H1 (cell line): ENCODE data around the gene INSYN2A. TPM values are rescaled to one million over a fixed set of nuclear protein-coding genes. Genes with fewer than 3 reads are reported as not detected.

Source experiments
- CBX8 ChIP-seq: fragments of 300-800, 300-1000 bp; sonication (generic); IDR thresholded peaks from 2 replicates; pipeline ENCODE4 v1.7.1; 2016; ENCODE audit warnings: low read depth, low read length, borderline replicate concordance
- RAD21 ChIP-seq, 2 experiments: IDR thresholded peaks in 1 of 2; conservative IDR thresholded peaks in 1 of 2; 2 replicates each; pipeline ENCODE4 v1.6.1; 2011; ENCODE audit warnings: low read depth in 2 of 2, low read length in 2 of 2, improper control_type of control experiment in 1 of 2, inconsistent platforms in 1 of 2, mild to moderate bottlenecking in 1 of 2, moderate library complexity in 1 of 2
- TAF7 ChIP-seq: optimal IDR thresholded peaks from 2 replicates; pipeline ENCODE3; 2011; ENCODE audit warnings: low read depth, mild to moderate bottlenecking, inconsistent platforms, low read length, moderate library complexity, borderline replicate concordance
- polyA plus RNA-seq, 7 experiments: library from polyadenylated mRNA; depleted of rRNA in 3 of 7; stranded (reverse) in 5 of 7; unstranded in 2 of 7; fragments of >200 nt in 5 of 7; fragments of 200-250 nt in 2 of 7; gene quantifications; 1 replicate in 5 of 7; 2 replicates in 1 of 7; 4 replicates in 1 of 7; pipeline versions ENCODE4 v1.2.1 to v1.2.3, GENCODE V29; 2011 to 2013; ENCODE audit warnings: missing spikeins in 2 of 7, mixed read lengths in 2 of 7
- total RNA-seq: library from RNA; stranded (reverse); fragmentation: NEBNext Ultra II Directional; extraction: Animal tissue kit (Norgen Biotek cat#: 25700); gene quantifications from 2 replicates; pipeline ENCODE4 v1.2.1, GENCODE V29; 2021

The INSYN2A gene
- total and polyA plus RNA-seq, 2 of the 8 experiments (the other 6 are each of a cell fraction or from before 2014, with no cell fraction given): 0.11 to 0.19 TPM

GRCh38 chr10:127175357-127176110 is 20.9 kb downstream of the INSYN2A start (continued):
- TF ChIP-seq TAF7: no peak
- no peak for TF ChIP-seq RAD21 (IDR thresholded peaks at IDR 0.05 in 1 of 2, conservative IDR thresholded peaks at IDR 0.05 in 1 of 2; ENCODE audit: low read depth in 2 of 2, low read length in 2 of 2)
- no peak for TF ChIP-seq CBX8
